Osteoblast (primary cell): Measurements from ENCODE around the gene ASXL3. TPM values are rescaled to one million over a fixed set of nuclear protein-coding genes. Genes with fewer than 3 reads are reported as not detected.

Source experiments
- DNase-seq: peaks from one replicate; pipeline ENCODE4 v3.0.0; 2011; ENCODE audit warnings: low spot score, mixed read lengths; ENCODE audit not compliant: insufficient read length; ENCODE audit errors: missing footprints
- H2AFZ ChIP-seq: 2 replicates; pipeline ENCODE4 v1.6.0; 2011; ENCODE audit warnings: mild to moderate bottlenecking, low read length
- H3K27ac ChIP-seq: 2 replicates; pipeline ENCODE4 v1.5.1; 2011; ENCODE audit warnings: mild to moderate bottlenecking, low read depth, low read length, moderate library complexity
- H3K27me3 ChIP-seq: 2 replicates; pipeline ENCODE4 v1.6.0; 2012; ENCODE audit warnings: mild to moderate bottlenecking, control low read depth, inconsistent platforms, low read length, moderate library complexity; ENCODE audit not compliant: insufficient read depth
- H3K36me3 ChIP-seq: 2 replicates; pipeline ENCODE4 v1.5.1; 2011; ENCODE audit warnings: mild to moderate bottlenecking, low read length, control low read depth, moderate library complexity; ENCODE audit not compliant: insufficient read depth
- H3K4me1 ChIP-seq: 2 replicates; pipeline ENCODE4 v1.5.1; 2011; ENCODE audit warnings: mild to moderate bottlenecking, low read length, control low read depth, moderate library complexity; ENCODE audit not compliant: insufficient read depth
- H3K4me2 ChIP-seq: 2 replicates; pipeline ENCODE4 v1.6.0; 2011; ENCODE audit warnings: mild to moderate bottlenecking, low read length; ENCODE audit not compliant: insufficient read depth
- H3K4me3 ChIP-seq: fragments of 200-600 bp; sonication (generic); 3 replicates; pipeline ENCODE4 v1.5.1; 2012; ENCODE audit warnings: mild to moderate bottlenecking, low read length, inconsistent platforms; ENCODE audit not compliant: insufficient read depth
- H3K79me2 ChIP-seq: 2 replicates; pipeline ENCODE4 v1.6.0; 2012; ENCODE audit warnings: mild to moderate bottlenecking, low read length, control low read depth, inconsistent platforms; ENCODE audit not compliant: insufficient read depth
- H3K9me3 ChIP-seq: 2 replicates; pipeline ENCODE4 v1.5.1; 2011; ENCODE audit warnings: low read depth, low read length, control low read depth
- H4K20me1 ChIP-seq: 2 replicates; pipeline ENCODE4 v1.6.0; 2012; ENCODE audit warnings: mild to moderate bottlenecking, low read length, control low read depth; ENCODE audit not compliant: insufficient read depth
- total RNA-seq: library from RNA; depleted of rRNA; stranded (reverse); fragments of >200 nt; gene quantifications from 2 replicates; pipeline ENCODE4 v1.2.3, GENCODE V29; 2012
- TF ChIP-seq, protein P1 (sequence below): IDR thresholded peaks from 2 replicates; pipeline ENCODE4 v1.5.1; 2011; ENCODE audit warnings: mild to moderate bottlenecking, low read depth, low read length, moderate library complexity; ENCODE audit errors: extremely low read depth

Gene ASXL3
- total RNA-seq, 1 donor: not detected

DNA sequence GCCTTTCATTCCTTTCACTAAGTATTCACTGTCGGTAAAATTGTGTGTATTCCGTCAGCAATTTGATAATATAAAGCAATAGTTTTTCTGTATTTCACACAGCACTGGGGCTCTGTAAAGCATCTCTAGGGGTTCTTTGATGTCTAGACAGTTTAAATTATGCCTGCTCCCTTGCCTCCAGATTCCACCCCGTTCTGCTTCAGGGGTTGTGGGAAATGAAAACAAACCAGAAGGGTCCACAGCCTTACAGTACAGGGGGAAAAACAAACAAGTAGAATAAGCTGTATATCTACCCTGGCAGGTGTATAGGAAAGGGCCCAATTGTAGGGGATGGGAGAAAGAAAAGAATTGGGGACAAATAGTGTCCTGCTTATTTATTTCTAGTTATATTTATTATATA, 63.1 kb downstream of the ASXL3 start:
- H3K36me3 ChIP-seq: no peaks in the 10 kb centered on the region
- no peak overlapping the region for H3K27ac ChIP-seq
- no peak overlapping the region for H2AFZ ChIP-seq
- no peak overlapping the region for H3K4me3 ChIP-seq
- no peak overlapping the region for H3K4me2 ChIP-seq
- H3K79me2 ChIP-seq: no peaks in the 10 kb centered on the region
- TF ChIP-seq, protein P1, sequence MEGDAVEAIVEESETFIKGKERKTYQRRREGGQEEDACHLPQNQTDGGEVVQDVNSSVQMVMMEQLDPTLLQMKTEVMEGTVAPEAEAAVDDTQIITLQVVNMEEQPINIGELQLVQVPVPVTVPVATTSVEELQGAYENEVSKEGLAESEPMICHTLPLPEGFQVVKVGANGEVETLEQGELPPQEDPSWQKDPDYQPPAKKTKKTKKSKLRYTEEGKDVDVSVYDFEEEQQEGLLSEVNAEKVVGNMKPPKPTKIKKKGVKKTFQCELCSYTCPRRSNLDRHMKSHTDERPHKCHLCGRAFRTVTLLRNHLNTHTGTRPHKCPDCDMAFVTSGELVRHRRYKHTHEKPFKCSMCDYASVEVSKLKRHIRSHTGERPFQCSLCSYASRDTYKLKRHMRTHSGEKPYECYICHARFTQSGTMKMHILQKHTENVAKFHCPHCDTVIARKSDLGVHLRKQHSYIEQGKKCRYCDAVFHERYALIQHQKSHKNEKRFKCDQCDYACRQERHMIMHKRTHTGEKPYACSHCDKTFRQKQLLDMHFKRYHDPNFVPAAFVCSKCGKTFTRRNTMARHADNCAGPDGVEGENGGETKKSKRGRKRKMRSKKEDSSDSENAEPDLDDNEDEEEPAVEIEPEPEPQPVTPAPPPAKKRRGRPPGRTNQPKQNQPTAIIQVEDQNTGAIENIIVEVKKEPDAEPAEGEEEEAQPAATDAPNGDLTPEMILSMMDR: no peak
- H4K20me1 ChIP-seq: no peaks in the 10 kb centered on the region
- DNase-seq: no peak
- H3K4me1 ChIP-seq: no peaks in the 10 kb centered on the region
- H3K9me3 ChIP-seq: no peaks in the 10 kb centered on the region
- no peaks in the 10 kb centered on the region for H3K27me3 ChIP-seq

DNA sequence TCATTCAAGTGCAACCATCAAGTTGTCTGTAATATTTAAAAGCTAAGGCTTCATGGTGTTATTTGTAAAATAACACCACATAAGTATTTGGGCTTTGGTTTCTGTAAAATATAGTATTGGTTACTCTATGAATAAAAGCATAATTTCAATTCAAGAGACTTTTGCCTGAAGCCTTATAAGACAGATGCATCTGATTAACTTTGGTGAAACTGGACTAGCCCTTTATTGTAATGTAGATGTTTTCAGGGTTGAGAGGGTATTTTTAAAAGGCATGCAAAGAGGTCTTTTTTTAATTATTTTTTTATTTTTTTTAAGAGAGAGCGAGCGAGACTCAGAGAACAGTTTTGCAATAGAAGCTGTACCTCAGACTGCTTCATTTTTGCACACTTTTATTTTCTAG, 66.5 kb downstream of the ASXL3 start:
- H3K4me1 ChIP-seq: no peaks in the 10 kb centered on the region

DNA sequence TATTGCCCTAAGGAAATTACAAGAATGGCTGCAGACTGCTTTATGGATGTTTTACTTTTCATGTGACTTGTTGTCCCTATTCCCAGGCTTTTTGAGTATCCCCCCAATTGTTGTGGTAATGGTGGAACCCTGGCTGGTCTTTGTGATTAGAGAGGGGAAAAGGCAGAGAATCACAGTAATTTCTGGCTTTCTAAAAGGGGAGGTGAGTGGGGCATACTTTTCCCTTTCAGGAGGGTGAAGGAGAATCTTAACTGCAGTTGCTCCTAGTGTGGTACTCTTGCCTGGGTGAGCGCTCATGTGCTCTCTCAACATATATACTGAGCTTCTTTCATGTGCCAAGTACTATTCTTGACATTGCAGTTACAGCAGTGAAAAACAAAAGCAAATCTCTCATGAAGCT, 69.3 kb downstream of the ASXL3 start:
- H3K36me3 ChIP-seq: no peaks in the 10 kb centered on the region
- DNase-seq: no peak
- H3K4me3 ChIP-seq: no peak overlapping the region
- H3K4me1 ChIP-seq: no peaks in the 10 kb centered on the region
- H3K27ac ChIP-seq: no peak overlapping the region
- no peaks in the 10 kb centered on the region for H3K9me3 ChIP-seq
- H2AFZ ChIP-seq: no peak overlapping the region
- no peaks in the 10 kb centered on the region for H3K79me2 ChIP-seq
- TF ChIP-seq, protein P1: no peak
- H3K27me3 ChIP-seq: no peaks in the 10 kb centered on the region
- no peaks in the 10 kb centered on the region for H4K20me1 ChIP-seq
- no peak overlapping the region for H3K4me2 ChIP-seq

More for the DNA sequence above, 66.5 kb downstream of the ASXL3 start:
- Histone ChIP-seq H3K4me2 (no peak overlapping the region), H3K4me3 (no peak overlapping the region), H3K27me3 (no peaks in the 10 kb centered on the region), H3K27ac (no peak overlapping the region), H2AFZ (no peak overlapping the region), H4K20me1 (no peaks in the 10 kb centered on the region), H3K36me3 (no peaks in the 10 kb centered on the region), H3K79me2 (no peaks in the 10 kb centered on the region), H3K9me3 (no peaks in the 10 kb centered on the region)
- TF ChIP-seq, protein P1: no peak
- no peak for DNase-seq

DNA sequence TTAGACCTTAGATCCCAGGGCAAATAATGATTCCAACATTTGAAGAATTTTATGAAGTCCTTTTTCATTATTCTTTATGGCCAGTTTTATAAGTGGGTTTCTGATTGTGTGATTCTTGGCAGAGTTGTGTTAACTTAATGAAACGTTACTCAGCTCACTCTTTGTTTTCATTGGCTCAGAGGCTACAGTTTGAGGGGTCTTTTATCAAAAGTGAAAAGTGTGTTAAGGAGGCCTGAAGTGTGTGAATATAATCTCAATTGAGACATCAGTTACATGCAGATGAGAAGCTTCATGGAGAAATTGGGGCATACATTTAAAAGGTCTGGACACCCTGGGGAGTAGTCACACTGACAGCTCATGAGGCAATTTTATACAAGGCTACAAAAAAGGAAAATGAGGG, 74.6 kb downstream of the ASXL3 start:
- H3K9me3 ChIP-seq: no peaks in the 10 kb centered on the region
- no peak for DNase-seq
- H3K27me3 ChIP-seq: no peaks in the 10 kb centered on the region
- no peaks in the 10 kb centered on the region for H3K4me1 ChIP-seq
- TF ChIP-seq, protein P1: no peak
- no peaks in the 10 kb centered on the region for H4K20me1 ChIP-seq
- H3K79me2 ChIP-seq: no peaks in the 10 kb centered on the region
- H3K4me2 ChIP-seq: no peak overlapping the region
- no peaks in the 10 kb centered on the region for H3K36me3 ChIP-seq
- H2AFZ ChIP-seq: no peak overlapping the region
- no peak overlapping the region for H3K27ac ChIP-seq
- H3K4me3 ChIP-seq: no peak overlapping the region
